Fibroblast of pulmonary artery (primary cell): ENCODE data around the gene GOSR2.

Experiments used
- DNase-seq: peaks from one replicate; pipeline ENCODE4 v3.0.0-alpha.2; 2010; ENCODE audit warnings: low read depth
- H3K4me3 ChIP-seq: replicated peaks from 2 replicates; pipeline ENCODE4 v1.5.1; 2011; ENCODE audit warnings: low read depth, mild to moderate bottlenecking, control low read depth, low read length, moderate library complexity
- CTCF ChIP-seq: IDR thresholded peaks from 2 replicates; pipeline ENCODE4 v1.5.1; 2011; ENCODE audit warnings: mild to moderate bottlenecking, control low read depth, low read length, inconsistent platforms; ENCODE audit errors: missing control alignments

Gene GOSR2

GRCh38 chr17:46898860-46899259, 24.1 kb upstream of the GOSR2 start:
- no peak overlapping the region for H3K4me3 ChIP-seq
- TF ChIP-seq CTCF, result no peak
- DNase-seq, result no peak

- TF ChIP-seq CTCF, result no peak
Measured at GRCh38 chr17:46901291-46901690, 21.7 kb upstream of the GOSR2 start.

GRCh38 chr17:46903762-46904672, 18.9 kb upstream of the GOSR2 start:
- TF ChIP-seq CTCF, result no peak
- DNase-seq, result no peak
- H3K4me3 ChIP-seq, result no peak overlapping the region

More at GRCh38 chr17:46901291-46901690, 21.7 kb upstream of the GOSR2 start:
- DNase-seq, result no peak
- H3K4me3 ChIP-seq, result no peak overlapping the region

GRCh38 chr17:46908068-46908737, 14.8 kb upstream of the GOSR2 start:
- no peak for DNase-seq
- TF ChIP-seq CTCF, result no peak
- no peak overlapping the region for H3K4me3 ChIP-seq

- no peak for DNase-seq
- no peak for TF ChIP-seq CTCF
- no peak overlapping the region for H3K4me3 ChIP-seq
Measured at GRCh38 chr17:46910179-46910927, 12.6 kb upstream of the GOSR2 start.

GRCh38 chr17:46911311-46911710, 11.6 kb upstream of the GOSR2 start:
- no peak overlapping the region for H3K4me3 ChIP-seq
- no peak for DNase-seq
- TF ChIP-seq CTCF, result no peak
